Smooth muscle cell (in vitro differentiated cells): ENCODE measurements around the gene ZNF555. TPM values are rescaled to one million over a fixed set of nuclear protein-coding genes. Genes with fewer than 3 reads are reported as not detected.
"Not testable (repeated sequence)": the region's sequence is repeated elsewhere in the genome, so short reads cannot be mapped to it uniquely, and the experiment has no call there.

Source experiments
- DNase-seq: peaks from one replicate; lab custom pipeline; 2025; ENCODE audit not compliant: unreplicated experiment; lab: John Stamatoyannopoulos, UW
- H2AFZ ChIP-seq: fragments of 200-600 bp; sonication (generic); 2 replicates; pipeline ENCODE4 v1.6.0; 2016; ENCODE audit warnings: antibody characterized with exemption, low read depth, mild to moderate bottlenecking
- H3F3A ChIP-seq: fragments of 200-600 bp; sonication (generic); 2 replicates; pipeline ENCODE4 v1.6.0; 2017; ENCODE audit warnings: antibody characterized with exemption, low read depth
- H3K27ac ChIP-seq: fragments of 200-600 bp; sonication (generic); 2 replicates; pipeline ENCODE4 v1.5.1; 2016; ENCODE audit warnings: low read depth, mild to moderate bottlenecking
- H3K27me3 ChIP-seq: fragments of 200-600 bp; sonication (generic); 2 replicates; pipeline ENCODE4 v1.6.1; 2016; ENCODE audit warnings: low read depth, mild to moderate bottlenecking
- H3K36me3 ChIP-seq: fragments of 200-600 bp; sonication (generic); 2 replicates; pipeline ENCODE4 v1.5.1; 2016; ENCODE audit warnings: low read depth
- H3K4me1 ChIP-seq: fragments of 200-600 bp; sonication (generic); 2 replicates; pipeline ENCODE4 v1.5.1; 2016; ENCODE audit warnings: low read depth
- H3K4me2 ChIP-seq: fragments of 200-600 bp; sonication (generic); 2 replicates; pipeline ENCODE4 v1.6.0; 2016; ENCODE audit warnings: mild to moderate bottlenecking
- H3K4me3 ChIP-seq: fragments of 200-600 bp; sonication (generic); 2 replicates; pipeline ENCODE4 v1.5.1; 2016; ENCODE audit warnings: mild to moderate bottlenecking
- H3K79me2 ChIP-seq: fragments of 200-600 bp; sonication (generic); 2 replicates; pipeline ENCODE4 v1.6.0; 2016; ENCODE audit warnings: low read depth, mild to moderate bottlenecking
- H3K9ac ChIP-seq: fragments of 200-600 bp; sonication (generic); 2 replicates; pipeline ENCODE4 v1.6.0; 2016; ENCODE audit warnings: low read depth
- H3K9me3 ChIP-seq: fragments of 200-600 bp; sonication (generic); replicated peaks from 2 replicates; pipeline ENCODE4 v1.5.1; 2016; ENCODE audit warnings: low read depth
- H4K20me1 ChIP-seq: fragments of 200-600 bp; sonication (generic); 2 replicates; pipeline ENCODE4 v1.6.0; 2016; ENCODE audit warnings: low read depth
- WGBS: methylation state at CpG from one replicate; pipeline ENCODE4 v1.1.7; 2016; ENCODE audit warnings: low lambda C conversion rate; 5-methylcytosine and 5-hydroxymethylcytosine counted together
- polyA plus RNA-seq: library from polyadenylated mRNA; unstranded; fragments of >200 nt; fragmentation: Nextera tagmentation; extraction: Ambion mirVana; gene quantifications from 2 replicates; pipeline ENCODE4 v1.2.1, GENCODE V29; 2016
- total RNA-seq: library from RNA; depleted of rRNA; stranded (reverse); fragments of >200 nt; gene quantifications from 2 replicates; pipeline ENCODE4 v1.2.3, GENCODE V29; 2014
- TF ChIP-seq, protein P1 (sequence below): fragments of 200-600 bp; sonication (generic); IDR thresholded peaks from 2 replicates; pipeline ENCODE4 v1.5.1; 2017; ENCODE audit warnings: borderline replicate concordance, mild to moderate bottlenecking, antibody characterized with exemption; ENCODE audit not compliant: insufficient read depth, poor library complexity, severe bottlenecking

The ZNF555 gene
- total and polyA plus RNA-seq, 2 experiments from 2014 or later = 3.2 to 4.9 TPM

DNA sequence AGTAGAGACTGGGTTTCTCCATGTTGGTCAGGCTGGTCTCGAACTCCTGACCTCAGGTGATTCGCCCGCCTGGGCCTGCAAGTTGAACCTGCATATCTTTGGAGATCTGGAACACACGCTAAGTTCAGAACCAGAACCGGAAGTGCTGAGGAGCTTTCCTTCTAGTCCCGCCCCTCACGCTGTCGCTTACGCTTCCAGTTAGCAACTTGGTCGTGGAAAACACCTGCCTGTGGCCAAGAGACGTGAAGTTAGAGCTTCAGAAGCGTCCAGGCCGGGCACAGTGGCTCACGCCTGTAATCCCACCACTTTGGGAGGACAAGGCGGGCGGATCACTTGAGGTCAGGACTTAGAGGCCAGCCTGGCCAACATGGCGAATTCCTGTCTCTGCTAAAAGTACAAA lies 44.5 kb downstream of the ZNF555 start:
- Histone ChIP-seq H4K20me1 (no peaks in the 10 kb centered on the region), H3K9ac (no peak overlapping the region), H3K36me3 (no peaks in the 10 kb centered on the region), H3K79me2 (no peaks in the 10 kb centered on the region), H2AFZ (no peak overlapping the region), H3F3A (no peaks in the 10 kb centered on the region), H3K4me1 (no peaks in the 10 kb centered on the region), H3K9me3 (no peaks in the 10 kb centered on the region), H3K27ac (no peak overlapping the region), H3K4me2 (no peak overlapping the region), H3K4me3 (no peak overlapping the region), H3K27me3 (no peaks in the 10 kb centered on the region)
- WGBS = 90% methylated on average over 17 of the region's 17 CpGs
- TF ChIP-seq, protein P1, sequence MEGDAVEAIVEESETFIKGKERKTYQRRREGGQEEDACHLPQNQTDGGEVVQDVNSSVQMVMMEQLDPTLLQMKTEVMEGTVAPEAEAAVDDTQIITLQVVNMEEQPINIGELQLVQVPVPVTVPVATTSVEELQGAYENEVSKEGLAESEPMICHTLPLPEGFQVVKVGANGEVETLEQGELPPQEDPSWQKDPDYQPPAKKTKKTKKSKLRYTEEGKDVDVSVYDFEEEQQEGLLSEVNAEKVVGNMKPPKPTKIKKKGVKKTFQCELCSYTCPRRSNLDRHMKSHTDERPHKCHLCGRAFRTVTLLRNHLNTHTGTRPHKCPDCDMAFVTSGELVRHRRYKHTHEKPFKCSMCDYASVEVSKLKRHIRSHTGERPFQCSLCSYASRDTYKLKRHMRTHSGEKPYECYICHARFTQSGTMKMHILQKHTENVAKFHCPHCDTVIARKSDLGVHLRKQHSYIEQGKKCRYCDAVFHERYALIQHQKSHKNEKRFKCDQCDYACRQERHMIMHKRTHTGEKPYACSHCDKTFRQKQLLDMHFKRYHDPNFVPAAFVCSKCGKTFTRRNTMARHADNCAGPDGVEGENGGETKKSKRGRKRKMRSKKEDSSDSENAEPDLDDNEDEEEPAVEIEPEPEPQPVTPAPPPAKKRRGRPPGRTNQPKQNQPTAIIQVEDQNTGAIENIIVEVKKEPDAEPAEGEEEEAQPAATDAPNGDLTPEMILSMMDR = no peak
- DNase-seq = no peak

DNA sequence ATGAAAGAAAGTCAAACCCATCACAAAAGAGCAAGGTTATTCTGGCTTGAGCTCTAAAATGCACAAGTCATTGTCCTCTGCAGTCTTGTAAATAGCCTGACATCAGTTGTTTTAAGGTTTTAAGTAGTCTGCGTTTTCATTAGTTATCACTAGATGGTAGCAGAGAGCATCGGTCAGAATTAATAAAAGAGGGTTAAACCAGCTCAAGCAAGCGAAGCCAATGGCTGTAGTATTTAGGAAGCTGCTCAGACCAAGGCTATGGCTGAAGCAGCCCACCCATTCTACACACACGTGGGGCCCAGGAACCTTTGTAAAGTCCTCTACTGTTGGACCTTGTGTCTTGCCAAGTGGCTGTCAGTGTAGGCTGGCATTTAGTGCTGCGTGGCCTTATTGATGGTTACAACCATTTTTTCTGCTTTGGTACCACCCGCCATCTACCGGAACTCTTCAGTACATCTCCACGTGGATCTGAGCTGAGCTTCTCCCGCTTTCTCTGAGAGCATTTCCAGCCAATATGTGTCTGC lies 46.2 kb downstream of the ZNF555 start:
- H3K4me1 ChIP-seq = no peaks in the 10 kb centered on the region
- H3K27ac ChIP-seq = no peak overlapping the region
- no peak overlapping the region for H3K4me3 ChIP-seq
- no peaks in the 10 kb centered on the region for H3K27me3 ChIP-seq
- H3K9me3 ChIP-seq = no peaks in the 10 kb centered on the region
- no peak overlapping the region for H3K4me2 ChIP-seq
- TF ChIP-seq, protein P1 = peak; percentile 56
- H3F3A ChIP-seq = no peaks in the 10 kb centered on the region
- H2AFZ ChIP-seq = peak overlapping the region; percentile 42
- H3K79me2 ChIP-seq = no peaks in the 10 kb centered on the region
- no peak overlapping the region for H3K9ac ChIP-seq
- H4K20me1 ChIP-seq = no peaks in the 10 kb centered on the region
- WGBS = 33% methylated on average over 9 of the region's 9 CpGs
- no peak for DNase-seq
- H3K36me3 ChIP-seq = no peaks in the 10 kb centered on the region

DNA sequence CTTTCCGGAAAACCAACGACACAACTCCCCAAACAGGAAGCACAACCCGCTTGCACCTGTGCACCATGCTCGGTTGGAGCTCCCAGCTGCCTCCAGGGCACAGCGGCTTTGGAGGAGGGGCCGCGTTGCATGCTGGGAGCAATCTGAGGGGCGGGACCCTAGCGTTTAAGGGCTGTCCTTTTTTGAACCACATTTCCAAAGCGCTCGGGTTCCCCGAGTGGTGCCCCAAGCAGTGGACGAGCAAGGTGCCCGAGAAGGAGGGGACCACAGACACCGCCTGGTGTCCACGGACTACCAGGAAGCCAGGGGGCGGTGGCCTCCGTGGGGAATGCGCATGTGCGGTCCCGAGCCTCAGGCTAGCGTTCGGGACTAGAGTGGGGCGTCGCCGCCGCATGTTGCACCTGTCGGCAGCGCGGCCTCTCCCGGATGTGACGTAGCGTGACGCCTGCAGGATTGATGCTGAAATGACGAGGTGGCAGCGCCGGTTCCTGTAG lies 47.5 kb downstream of the ZNF555 start:
- Histone ChIP-seq H3K27me3 (no peaks in the 10 kb centered on the region), H2AFZ (no peak overlapping the region), H3K4me3 (no peak overlapping the region), H3K9ac (no peak overlapping the region), H3K4me2 (no peak overlapping the region), H3K79me2 (no peaks in the 10 kb centered on the region), H3K9me3 (no peaks in the 10 kb centered on the region), H4K20me1 (no peaks in the 10 kb centered on the region), H3K4me1 (no peaks in the 10 kb centered on the region), H3K27ac (no peak overlapping the region), H3K36me3 (no peaks in the 10 kb centered on the region), H3F3A (no peaks in the 10 kb centered on the region)
- no peak for DNase-seq
- WGBS = 87% methylated on average over 36 of the region's 37 CpGs
- TF ChIP-seq, protein P1 = no peak

DNA sequence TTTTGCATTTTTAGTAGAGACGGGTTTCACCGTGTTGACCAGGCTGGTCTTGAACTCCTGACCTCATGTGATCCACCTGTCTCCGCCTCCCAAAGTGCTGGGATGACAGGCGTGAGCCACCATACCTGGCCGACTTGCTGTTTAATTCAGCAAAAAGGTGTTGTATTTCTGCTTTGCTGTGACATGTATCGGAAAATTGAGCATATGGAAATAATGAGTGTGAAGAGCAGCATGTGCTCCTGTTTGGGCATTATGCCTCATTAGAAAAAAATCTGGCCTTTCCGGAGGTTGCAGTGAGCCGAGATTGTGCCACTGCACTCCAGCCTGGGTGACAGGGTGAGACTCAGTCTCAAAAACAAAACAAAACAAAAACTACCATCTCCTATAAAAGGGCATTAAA lies 49.3 kb downstream of the ZNF555 start:
- not testable (repeated sequence) for H3K4me3 ChIP-seq, DNase-seq, H3K4me2 ChIP-seq, H3F3A ChIP-seq, H2AFZ ChIP-seq, H3K4me1 ChIP-seq, H3K27me3 ChIP-seq, H4K20me1 ChIP-seq, H3K27ac ChIP-seq, H3K9me3 ChIP-seq, H3K36me3 ChIP-seq, H3K79me2 ChIP-seq, H3K9ac ChIP-seq
- 90% methylated on average over 8 of the region's 8 CpGs for WGBS
